Measurements from ENCODE around the gene IL10RA.

DNA sequence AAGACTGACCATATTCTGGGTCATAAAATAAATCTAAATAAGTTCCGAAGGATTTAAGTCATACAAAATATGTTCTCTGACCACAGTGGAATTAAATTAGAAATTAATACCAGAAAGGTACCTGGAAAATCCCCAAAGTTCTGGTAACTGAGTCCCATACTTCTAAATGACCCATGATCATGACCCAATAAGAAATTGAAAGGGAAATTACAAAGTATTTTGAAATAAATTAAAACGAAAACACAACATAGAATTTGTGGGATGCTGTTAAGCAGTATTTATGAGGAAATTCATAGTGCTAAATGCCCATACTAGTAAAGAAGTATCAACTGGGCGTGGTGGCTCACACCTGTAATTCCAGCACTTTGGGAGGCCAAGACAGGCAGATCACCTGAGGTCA lies 23.4 kb upstream of the IL10RA start:
- TF ChIP-seq PHF20 (IDR thresholded peaks at IDR 0.05; ENCODE audit: partially characterized antibody), result no peak
- TF ChIP-seq, protein P1, sequence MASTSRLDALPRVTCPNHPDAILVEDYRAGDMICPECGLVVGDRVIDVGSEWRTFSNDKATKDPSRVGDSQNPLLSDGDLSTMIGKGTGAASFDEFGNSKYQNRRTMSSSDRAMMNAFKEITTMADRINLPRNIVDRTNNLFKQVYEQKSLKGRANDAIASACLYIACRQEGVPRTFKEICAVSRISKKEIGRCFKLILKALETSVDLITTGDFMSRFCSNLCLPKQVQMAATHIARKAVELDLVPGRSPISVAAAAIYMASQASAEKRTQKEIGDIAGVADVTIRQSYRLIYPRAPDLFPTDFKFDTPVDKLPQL (IDR thresholded peaks at IDR 0.05; ENCODE audit: extremely low read depth, insufficient read length), result no peak
- no peak for TF ChIP-seq TCF7L2 (IDR thresholded peaks at IDR 0.05; ENCODE audit: low read depth, low read length)
- TF ChIP-seq SRF (CRISPR knock-in tag; IDR thresholded peaks at IDR 0.05), result no peak
- TF ChIP-seq, protein P2, sequence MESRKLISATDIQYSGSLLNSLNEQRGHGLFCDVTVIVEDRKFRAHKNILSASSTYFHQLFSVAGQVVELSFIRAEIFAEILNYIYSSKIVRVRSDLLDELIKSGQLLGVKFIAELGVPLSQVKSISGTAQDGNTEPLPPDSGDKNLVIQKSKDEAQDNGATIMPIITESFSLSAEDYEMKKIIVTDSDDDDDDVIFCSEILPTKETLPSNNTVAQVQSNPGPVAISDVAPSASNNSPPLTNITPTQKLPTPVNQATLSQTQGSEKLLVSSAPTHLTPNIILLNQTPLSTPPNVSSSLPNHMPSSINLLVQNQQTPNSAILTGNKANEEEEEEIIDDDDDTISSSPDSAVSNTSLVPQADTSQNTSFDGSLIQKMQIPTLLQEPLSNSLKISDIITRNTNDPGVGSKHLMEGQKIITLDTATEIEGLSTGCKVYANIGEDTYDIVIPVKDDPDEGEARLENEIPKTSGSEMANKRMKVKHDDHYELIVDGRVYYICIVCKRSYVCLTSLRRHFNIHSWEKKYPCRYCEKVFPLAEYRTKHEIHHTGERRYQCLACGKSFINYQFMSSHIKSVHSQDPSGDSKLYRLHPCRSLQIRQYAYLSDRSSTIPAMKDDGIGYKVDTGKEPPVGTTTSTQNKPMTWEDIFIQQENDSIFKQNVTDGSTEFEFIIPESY (CRISPR knock-in tag; IDR thresholded peaks at IDR 0.05), result no peak
- no peak for TF ChIP-seq GTF2F1 (IDR thresholded peaks at IDR 0.05; ENCODE audit: low read depth, low read length)
- no peak for TF ChIP-seq GATAD2B (IDR thresholded peaks at IDR 0.05; ENCODE audit: borderline replicate concordance)
- TF ChIP-seq, protein P3, sequence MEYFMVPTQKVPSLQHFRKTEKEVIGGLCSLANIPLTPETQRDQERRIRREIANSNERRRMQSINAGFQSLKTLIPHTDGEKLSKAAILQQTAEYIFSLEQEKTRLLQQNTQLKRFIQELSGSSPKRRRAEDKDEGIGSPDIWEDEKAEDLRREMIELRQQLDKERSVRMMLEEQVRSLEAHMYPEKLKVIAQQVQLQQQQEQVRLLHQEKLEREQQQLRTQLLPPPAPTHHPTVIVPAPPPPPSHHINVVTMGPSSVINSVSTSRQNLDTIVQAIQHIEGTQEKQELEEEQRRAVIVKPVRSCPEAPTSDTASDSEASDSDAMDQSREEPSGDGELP (CRISPR knock-in tag; IDR thresholded peaks at IDR 0.05; ENCODE audit: borderline replicate concordance), result no peak
- TF ChIP-seq, protein P4, sequence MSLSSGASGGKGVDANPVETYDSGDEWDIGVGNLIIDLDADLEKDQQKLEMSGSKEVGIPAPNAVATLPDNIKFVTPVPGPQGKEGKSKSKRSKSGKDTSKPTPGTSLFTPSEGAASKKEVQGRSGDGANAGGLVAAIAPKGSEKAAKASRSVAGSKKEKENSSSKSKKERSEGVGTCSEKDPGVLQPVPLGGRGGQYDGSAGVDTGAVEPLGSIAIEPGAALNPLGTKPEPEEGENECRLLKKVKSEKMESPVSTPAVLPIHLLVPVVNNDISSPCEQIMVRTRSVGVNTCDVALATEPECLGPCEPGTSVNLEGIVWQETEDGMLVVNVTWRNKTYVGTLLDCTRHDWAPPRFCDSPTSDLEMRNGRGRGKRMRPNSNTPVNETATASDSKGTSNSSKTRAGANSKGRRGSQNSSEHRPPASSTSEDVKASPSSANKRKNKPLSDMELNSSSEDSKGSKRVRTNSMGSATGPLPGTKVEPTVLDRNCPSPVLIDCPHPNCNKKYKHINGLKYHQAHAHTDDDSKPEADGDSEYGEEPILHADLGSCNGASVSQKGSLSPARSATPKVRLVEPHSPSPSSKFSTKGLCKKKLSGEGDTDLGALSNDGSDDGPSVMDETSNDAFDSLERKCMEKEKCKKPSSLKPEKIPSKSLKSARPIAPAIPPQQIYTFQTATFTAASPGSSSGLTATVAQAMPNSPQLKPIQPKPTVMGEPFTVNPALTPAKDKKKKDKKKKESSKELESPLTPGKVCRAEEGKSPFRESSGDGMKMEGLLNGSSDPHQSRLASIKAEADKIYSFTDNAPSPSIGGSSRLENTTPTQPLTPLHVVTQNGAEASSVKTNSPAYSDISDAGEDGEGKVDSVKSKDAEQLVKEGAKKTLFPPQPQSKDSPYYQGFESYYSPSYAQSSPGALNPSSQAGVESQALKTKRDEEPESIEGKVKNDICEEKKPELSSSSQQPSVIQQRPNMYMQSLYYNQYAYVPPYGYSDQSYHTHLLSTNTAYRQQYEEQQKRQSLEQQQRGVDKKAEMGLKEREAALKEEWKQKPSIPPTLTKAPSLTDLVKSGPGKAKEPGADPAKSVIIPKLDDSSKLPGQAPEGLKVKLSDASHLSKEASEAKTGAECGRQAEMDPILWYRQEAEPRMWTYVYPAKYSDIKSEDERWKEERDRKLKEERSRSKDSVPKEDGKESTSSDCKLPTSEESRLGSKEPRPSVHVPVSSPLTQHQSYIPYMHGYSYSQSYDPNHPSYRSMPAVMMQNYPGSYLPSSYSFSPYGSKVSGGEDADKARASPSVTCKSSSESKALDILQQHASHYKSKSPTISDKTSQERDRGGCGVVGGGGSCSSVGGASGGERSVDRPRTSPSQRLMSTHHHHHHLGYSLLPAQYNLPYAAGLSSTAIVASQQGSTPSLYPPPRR (CRISPR knock-in tag; IDR thresholded peaks at IDR 0.05; ENCODE audit: borderline replicate concordance), result no peak
- no peak for TF ChIP-seq CBX5 (IDR thresholded peaks at IDR 0.05; ENCODE audit: borderline replicate concordance, low read depth)
- TF ChIP-seq, protein P5, sequence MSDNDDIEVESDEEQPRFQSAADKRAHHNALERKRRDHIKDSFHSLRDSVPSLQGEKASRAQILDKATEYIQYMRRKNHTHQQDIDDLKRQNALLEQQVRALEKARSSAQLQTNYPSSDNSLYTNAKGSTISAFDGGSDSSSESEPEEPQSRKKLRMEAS (CRISPR knock-in tag; IDR thresholded peaks at IDR 0.05), result no peak
- TF ChIP-seq NUFIP1 (IDR thresholded peaks at IDR 0.05; ENCODE audit: partially characterized antibody), result no peak
